CD4-positive, alpha-beta T cell treated with Interleukin-2 at 100 ng/mL for 4 hours (primary cell): ENCODE results near the gene ESRRB.

Experiments
- DNase-seq: peaks from one replicate; pipeline ENCODE4 v3.0.0-alpha.2; 2020; ENCODE audit warnings: low spot score

Gene ESRRB

GRCh38 chr14:76541594-76542219 is 165.8 kb downstream of the ESRRB start:
- DNase-seq = no peak

GRCh38 chr14:76546426-76547221 is 170.7 kb downstream of the ESRRB start:
- no peak for DNase-seq

GRCh38 chr14:76547831-76548230 is 171.9 kb downstream of the ESRRB start:
- no peak for DNase-seq

- DNase-seq = no peak
Observed at GRCh38 chr14:76550534-76550933, 174.6 kb downstream of the ESRRB start.

- no peak for DNase-seq
Observed at GRCh38 chr14:76551116-76551515, 175.2 kb downstream of the ESRRB start.
